ENCODE measurements around the gene C11orf21. TPM values are rescaled to one million over a fixed set of nuclear protein-coding genes. Genes with fewer than 3 reads are reported as not detected.

The C11orf21 gene
- total RNA-seq, 1 donor from 2014 or later, result 39.5 TPM

GRCh38 chr11:2309251-2310072, 7.7 kb upstream of the C11orf21 start:
- intact Hi-C loops (cut with micrococcal nuclease), result loop anchor here (10.0 kb wide), 1 partner anchor 595 kb away; a partner anchor contains a TSS

- intact Hi-C loops (cut with micrococcal nuclease), result loop anchor here (10.0 kb wide), 1 partner anchor 596 kb away; a partner anchor contains a TSS
These were observed 7.0 kb upstream of the C11orf21 start for GRCh38 chr11:2308713-2309112.

- intact Hi-C loops (cut with micrococcal nuclease), result loop anchor here (10.0 kb wide), 1 partner anchor 597 kb away; a partner anchor contains a TSS
These were observed 6.0 kb upstream of the C11orf21 start for GRCh38 chr11:2307501-2308331.

- intact Hi-C loops (cut with micrococcal nuclease), result loop anchor here (10.0 kb wide), 1 partner anchor 598 kb away; a partner anchor contains a TSS
These were observed 5.3 kb upstream of the C11orf21 start for GRCh38 chr11:2306877-2307500.

- intact Hi-C loops (cut with micrococcal nuclease), result loop anchor here (10.0 kb wide), 1 partner anchor 598 kb away; a partner anchor contains a TSS
These were observed 4.7 kb upstream of the C11orf21 start for GRCh38 chr11:2306452-2306823.

- intact Hi-C loops (cut with micrococcal nuclease), result loop anchor here (1.0 to 10.0 kb wide), 4 partner anchors 94 to 599 kb away; partner anchors contain the start of gene TSSC4
These were observed 4.2 kb upstream of the C11orf21 start for GRCh38 chr11:2305788-2306451.

GRCh38 chr11:2305140-2305778, 3.5 kb upstream of the C11orf21 start:
- intact Hi-C loops (cut with micrococcal nuclease), result loop anchor here (1.0 to 10.0 kb wide), 4 partner anchors 95 to 600 kb away; partner anchors contain the start of gene TSSC4

- intact Hi-C loops (cut with micrococcal nuclease), result loop anchor here (1.0 to 10.0 kb wide), 4 partner anchors 96 to 600 kb away; partner anchors contain the start of gene TSSC4
These were observed 2.9 kb upstream of the C11orf21 start for GRCh38 chr11:2304506-2305139.

- intact Hi-C loops (cut with micrococcal nuclease), result loop anchor here (2.0 to 10.0 kb wide), 3 partner anchors 73 to 601 kb away; partner anchors contain the start of gene CD81
These were observed 2.1 kb upstream of the C11orf21 start for GRCh38 chr11:2303627-2304505.

GRCh38 chr11:2302896-2303626, 1.3 kb upstream of the C11orf21 start:
- intact Hi-C loops (cut with micrococcal nuclease), result loop anchor here (2.0 to 10.0 kb wide), 3 partner anchors 74 to 602 kb away; partner anchors contain the start of gene CD81

GRCh38 chr11:2302306-2302895, 683 bp upstream of the C11orf21 start:
- intact Hi-C loops (cut with micrococcal nuclease), result loop anchor here (2.0 to 10.0 kb wide), 3 partner anchors 74 to 602 kb away; partner anchors contain the start of gene CD81

GRCh38 chr11:2300936-2301630, 635 bp downstream of the C11orf21 start:
- intact Hi-C loops (cut with micrococcal nuclease), result loop anchor here (1.0 to 10.0 kb wide), 3 partner anchors 99 to 604 kb away; partner anchors contain the start of gene TSSC4

- intact Hi-C loops (cut with micrococcal nuclease), result loop anchor here (2.0 to 10.0 kb wide), 2 partner anchors 104 to 604 kb away; a partner anchor contains a TSS
These were observed 1.3 kb downstream of the C11orf21 start for GRCh38 chr11:2300290-2300935.

- intact Hi-C loops (cut with micrococcal nuclease), result loop anchor here (2.0 to 10.0 kb wide), 2 partner anchors 103 to 605 kb away; a partner anchor contains a TSS
These were observed 1.9 kb downstream of the C11orf21 start for GRCh38 chr11:2299773-2300172.

- intact Hi-C loops (cut with micrococcal nuclease), result no loop called here
These were observed 2.6 kb downstream of the C11orf21 start for GRCh38 chr11:2298795-2299761.

All from T-helper 2 cell treated with Interferon-gamma antibody and Interleukin-4, amounts not matched to agents 100 ng/mL and 5 ng/mL, for 36 hours (primary cell).